CD4-positive, alpha-beta T cell treated with Interleukin-2 at 100 ng/mL for 4 hours (primary cell): ENCODE data around the gene ZSCAN18.

Experiments used
- DNase-seq: peaks from one replicate; pipeline ENCODE4 v3.0.0-alpha.2; 2020; ENCODE audit warnings: low spot score

Gene ZSCAN18

DNA sequence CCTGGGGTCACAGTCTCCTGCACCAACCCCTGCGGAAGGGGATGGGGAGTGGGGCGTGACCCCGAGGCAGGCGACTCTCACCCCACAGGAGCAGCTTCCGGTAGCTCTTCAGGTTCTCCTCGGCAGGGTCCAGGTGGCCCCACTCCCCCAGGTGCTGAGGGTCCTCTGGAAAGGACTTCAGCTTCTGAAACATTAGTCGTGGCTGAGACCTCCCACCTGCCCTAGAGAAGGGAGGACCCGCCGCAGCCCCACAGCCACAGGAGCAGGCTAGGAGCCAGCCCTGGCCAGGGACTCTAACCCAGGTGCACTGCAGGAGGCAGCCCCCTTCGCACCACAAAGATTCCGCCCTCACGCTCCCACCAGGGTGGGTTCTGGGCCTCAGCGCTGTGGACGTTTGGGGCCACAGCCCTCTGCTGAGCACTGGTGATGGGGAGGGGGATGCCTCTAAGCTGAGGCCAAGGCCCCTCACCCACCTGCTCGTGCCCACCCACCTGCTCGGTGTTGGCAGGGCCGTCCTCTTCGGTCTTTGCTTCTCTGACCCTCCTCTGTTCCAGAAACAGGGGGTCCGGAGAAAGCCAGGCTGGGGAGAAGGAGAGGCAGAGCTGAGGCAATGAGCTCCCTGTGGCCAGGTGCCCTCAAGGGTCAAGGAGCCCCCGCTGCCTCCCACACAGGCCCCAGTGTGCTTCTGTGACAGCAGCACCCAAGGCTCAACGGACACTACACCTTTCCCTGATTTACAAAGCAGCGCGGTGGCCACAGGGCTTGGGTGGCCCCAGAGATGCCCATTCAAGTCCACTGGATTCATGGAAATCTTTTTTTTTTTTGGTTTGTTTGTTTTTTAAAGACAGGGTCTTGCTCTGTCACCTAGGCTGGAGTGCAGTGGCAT, 11.0 kb downstream of the ZSCAN18 start:
- no peak for DNase-seq

DNA sequence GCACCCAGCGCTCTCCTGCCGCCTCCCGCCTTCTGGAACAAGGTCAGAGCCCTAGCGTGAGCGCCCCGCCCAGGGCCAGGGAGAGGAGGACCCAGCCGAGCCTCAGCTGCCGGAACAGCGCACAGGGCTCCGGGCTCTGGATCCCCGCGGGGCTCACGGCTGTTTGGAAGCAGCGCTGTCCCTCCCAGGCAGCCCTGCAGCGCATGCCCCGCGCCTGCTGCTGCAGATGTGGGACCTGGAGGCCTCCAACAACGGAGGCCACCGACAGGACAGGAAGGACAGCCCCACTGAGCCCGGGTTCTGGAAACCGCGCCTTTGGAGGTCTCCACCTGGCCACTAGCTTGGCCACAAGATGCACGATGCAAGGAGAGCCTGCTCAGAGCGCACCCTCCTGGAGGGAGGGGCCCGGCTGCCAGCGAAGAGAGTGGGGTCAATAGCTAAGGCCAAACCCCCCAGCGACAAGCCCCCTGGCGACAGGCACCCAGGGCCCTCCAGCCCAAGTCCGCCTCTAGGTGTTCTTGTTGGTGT, 12.6 kb downstream of the ZSCAN18 start:
- no peak for DNase-seq

DNA sequence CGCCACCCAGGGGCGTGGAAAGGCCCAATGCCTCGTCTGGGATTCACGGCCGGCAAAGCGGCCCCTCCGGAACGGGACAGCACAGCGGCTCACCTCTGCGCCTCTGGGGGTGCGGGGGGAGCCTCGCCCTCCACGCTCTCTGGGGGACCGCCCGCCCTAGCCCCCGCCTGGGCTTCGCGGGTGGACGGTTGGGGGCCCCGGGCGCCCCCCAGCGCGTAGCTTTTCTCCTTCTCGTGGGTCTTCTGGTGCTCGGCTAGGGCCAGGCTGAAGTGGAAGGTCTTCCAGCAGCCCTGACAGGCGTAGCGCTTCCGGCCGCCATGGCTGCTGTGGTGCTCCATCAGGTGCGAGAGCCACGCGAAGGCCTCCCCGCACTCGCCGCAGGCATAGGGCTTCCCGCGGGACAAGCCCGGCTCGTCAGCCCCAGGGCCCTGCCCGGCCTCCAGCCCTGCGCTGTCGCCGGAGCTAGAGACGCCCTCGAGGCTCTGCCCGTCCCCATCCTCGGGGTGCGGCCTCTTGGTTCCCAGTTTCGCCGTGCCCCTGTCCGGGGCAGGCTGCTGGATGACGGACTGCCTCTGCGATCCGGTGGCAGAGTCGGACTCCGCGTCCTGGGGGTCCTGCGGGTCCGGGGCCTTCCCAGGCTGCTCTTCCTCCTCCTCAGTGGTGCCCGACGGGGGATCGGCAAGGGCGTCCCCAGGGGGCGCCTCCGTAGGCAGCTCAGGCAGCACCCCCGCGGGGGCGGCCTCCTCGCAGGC, 13.3 kb downstream of the ZSCAN18 start:
- no peak for DNase-seq

DNA sequence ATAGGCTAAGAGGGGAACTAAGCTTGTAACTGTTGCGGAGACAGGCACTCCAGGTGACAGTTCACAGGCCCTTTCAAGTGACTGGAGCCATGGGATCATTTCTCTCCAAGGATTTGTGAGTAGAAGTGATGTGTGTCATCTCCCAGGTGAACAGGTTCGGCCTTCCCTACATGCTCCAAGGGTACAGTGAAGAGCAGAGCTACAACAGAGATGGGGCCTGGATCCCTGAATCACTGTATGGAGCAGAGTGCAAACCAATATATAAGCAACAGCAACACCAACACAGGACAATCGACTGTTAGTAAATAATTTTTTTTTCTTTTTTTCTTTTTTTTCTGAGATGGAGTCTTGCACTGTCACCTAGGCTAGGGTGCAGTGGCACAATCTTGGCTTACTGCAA, 15.0 kb downstream of the ZSCAN18 start:
- DNase-seq, result no peak

DNA sequence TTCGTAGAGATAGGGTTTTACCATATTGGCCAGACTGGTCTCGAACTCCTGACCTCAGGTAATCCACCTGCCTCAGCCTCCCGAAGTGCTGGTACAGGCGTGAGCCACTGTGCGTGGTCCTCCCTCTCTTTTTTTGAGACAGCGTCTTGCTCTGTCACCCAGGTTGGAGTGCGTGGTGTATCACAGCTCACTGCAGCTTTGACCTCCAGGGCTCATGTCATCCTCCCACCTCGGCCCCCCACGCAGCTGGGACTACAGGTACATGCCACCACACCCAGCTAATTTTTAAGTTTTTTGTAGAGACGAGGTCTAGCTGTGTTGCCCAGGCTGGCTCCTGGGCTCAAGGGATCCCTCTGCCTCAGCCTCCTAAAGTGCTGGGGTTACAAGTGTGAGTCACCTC, 18.2 kb downstream of the ZSCAN18 start:
- DNase-seq, result no peak

DNA sequence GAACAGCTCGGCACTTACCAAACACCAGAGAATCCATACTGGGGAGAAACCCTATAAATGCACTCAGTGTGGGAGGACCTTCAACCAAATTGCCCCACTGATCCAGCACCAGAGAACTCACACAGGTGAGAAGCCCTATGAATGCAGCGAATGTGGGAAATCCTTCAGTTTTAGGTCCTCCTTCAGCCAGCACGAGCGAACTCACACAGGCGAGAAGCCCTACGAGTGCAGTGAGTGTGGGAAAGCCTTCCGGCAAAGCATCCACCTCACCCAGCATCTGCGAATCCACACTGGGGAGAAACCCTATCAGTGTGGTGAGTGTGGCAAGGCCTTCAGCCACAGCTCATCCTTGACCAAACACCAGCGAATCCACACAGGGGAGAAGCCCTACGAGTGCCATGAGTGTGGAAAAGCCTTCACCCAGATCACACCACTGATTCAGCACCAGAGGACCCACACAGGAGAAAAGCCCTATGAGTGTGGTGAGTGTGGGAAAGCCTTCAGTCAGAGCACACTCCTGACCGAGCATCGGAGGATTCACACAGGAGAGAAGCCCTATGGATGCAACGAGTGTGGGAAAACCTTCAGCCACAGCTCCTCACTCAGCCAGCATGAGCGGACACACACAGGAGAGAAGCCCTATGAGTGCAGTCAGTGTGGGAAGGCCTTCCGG, 30.7 kb downstream of the ZSCAN18 start:
- DNase-seq, result no peak

DNA sequence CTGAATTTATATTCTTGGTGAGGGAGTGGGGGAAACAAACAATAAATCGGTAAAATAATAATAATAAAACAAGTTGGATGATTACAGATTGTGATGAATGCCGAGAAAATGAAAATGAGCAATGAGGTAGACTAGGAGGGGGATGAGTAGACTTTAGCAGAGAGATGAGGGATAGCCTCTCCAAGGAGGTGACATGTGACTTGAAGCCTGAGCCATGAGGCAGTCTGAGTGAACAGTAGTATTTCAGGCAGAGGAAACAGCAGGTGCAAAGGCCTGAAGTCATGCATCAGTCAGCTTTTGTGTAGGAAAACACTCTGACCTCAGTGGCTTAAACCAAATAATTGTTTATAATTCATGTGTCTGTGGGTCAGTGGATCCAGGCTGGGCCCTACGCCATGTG, 34.3 kb downstream of the ZSCAN18 start:
- no peak for DNase-seq

DNA sequence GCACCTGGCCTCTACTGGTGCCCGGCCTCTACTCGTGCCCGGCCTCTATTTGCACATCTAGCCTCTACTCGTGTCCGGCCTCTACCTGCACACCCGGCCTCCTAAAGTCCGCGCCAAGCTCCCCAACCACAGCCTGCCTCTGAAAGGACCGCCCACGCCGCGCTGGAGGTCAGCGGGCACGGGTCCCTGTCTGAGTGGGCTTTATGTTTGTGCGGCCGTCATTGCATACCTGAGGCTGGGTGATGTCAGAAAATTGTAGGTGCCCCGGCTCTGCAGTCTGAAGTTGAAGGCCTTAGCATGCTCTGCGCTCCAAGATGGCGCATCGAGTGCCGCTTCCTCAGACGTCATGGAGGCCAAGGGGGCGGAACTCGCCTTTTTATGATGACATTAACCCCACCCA, 37.8 kb downstream of the ZSCAN18 start:
- DNase-seq, result no peak

DNA sequence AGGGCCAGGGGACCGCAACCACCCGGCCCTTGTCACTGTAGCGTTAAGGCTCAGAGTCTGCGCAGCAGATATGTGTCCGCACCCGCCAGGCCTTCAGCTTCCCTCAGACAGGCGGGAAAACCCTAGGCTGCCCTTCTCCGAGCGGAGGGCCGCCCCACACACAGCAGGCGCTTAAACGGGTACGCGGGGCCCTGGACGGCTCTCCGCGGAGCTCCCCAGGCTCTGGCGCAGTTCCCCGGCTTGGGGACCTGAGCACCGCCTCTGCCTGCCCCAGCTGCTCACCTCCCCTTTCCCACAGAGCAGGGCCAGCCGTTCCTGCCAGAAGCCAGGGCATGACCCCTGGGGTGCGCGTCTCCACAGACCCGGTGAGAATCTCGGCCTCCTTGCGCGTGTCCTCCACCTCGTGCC, 38.4 kb downstream of the ZSCAN18 start:
- no peak for DNase-seq

DNA sequence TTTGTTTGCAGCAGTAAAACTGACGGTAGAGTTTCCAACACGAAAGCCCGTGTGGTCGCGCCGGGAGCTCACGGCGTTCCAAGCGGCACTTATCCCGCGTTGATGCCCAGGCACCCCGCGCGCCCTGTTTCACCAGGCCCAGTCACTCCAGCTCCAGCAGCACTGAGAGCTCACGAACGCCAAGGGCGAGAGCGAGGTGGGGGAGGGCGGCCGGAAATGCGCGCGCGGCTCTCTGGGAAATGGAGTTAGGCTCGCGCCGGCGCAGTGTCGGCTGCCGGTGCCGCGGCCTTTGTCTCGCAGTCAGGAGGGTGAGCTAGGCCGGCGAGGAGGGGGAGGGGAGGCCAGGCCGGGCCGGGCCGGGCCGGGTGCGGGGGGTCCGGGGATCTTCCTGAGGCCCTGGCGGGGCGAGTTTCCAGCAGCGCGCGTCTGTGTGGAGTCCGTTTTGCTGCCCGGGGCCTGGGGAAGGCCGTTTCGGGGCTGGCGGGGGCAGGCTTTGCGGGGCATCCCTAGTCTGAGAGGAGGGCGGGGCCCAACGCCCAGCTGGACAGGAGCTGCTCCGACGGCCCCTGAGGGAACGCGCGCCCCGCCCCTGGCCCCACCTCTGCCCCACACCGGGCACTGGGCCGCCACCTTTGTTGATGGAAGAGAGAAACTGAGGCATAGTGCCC, 38.9 kb downstream of the ZSCAN18 start, which contains the start of gene ZNF135:
Gene ZNF135 (plus strand): TSS at position 280 of the 668 bp plus-strand sequence. CDS start 721 bp downstream, outside the sequence.
- peak; percentile 25 for DNase-seq

DNA sequence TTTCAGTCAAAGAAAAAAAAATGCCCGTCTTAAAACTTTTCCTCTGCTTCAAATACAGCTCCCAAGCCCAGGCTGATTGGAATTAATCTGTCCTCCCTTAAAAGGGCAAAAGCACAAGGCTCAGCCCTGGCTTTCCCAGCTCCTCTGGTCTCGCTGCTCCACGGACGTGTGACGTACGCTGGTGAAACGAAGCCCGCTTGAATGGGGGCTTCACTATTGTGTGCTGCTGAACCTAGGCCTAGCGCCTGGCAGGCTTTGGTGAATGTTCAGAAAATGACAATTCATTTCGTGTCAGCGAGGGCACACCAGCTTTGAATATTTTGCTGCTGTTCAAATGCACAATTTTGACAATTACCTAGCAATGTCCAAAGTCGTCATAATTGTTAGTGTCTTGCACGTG, 39.6 kb downstream of the ZSCAN18 start:
- DNase-seq, result no peak

DNA sequence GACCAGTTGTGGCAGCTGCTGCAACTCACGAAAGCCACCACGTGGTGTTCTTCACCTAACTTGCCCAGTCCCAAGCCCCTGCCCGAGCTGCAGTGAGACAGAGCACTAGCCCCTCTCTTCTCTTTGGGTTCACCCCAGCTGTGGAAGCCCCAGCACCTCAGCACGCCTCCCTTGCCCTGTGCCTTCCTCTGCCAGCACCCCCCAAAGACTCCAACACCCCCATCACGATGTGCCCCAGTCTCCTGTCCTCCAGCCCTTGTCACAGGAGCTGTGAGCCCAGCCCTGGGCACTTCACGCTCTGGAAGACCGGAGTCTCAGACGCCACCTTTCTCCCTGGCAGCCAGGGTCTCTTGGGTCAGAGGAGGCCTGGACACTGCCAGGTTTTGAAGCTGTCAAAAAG, 41.2 kb downstream of the ZSCAN18 start:
- no peak for DNase-seq

DNA sequence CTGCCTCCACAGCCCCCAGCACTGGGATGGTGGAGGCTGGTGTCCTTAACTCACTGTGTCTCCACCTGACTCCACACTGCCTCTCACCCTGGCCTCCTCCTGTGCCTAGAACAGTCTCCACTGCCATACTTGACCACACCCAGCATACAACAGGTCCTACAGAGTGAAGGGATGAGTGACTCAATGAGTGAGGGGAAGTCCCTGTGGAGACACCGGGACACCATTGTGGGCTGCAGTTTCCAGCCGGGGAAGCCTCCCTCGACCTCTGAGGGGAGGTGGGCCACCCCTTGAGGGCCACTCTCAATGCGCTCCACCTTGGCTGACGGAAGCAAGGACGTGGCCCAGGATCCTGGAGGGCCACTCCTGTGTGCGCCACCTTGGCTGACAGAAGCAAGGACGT, 41.8 kb downstream of the ZSCAN18 start:
- DNase-seq, result no peak

DNA sequence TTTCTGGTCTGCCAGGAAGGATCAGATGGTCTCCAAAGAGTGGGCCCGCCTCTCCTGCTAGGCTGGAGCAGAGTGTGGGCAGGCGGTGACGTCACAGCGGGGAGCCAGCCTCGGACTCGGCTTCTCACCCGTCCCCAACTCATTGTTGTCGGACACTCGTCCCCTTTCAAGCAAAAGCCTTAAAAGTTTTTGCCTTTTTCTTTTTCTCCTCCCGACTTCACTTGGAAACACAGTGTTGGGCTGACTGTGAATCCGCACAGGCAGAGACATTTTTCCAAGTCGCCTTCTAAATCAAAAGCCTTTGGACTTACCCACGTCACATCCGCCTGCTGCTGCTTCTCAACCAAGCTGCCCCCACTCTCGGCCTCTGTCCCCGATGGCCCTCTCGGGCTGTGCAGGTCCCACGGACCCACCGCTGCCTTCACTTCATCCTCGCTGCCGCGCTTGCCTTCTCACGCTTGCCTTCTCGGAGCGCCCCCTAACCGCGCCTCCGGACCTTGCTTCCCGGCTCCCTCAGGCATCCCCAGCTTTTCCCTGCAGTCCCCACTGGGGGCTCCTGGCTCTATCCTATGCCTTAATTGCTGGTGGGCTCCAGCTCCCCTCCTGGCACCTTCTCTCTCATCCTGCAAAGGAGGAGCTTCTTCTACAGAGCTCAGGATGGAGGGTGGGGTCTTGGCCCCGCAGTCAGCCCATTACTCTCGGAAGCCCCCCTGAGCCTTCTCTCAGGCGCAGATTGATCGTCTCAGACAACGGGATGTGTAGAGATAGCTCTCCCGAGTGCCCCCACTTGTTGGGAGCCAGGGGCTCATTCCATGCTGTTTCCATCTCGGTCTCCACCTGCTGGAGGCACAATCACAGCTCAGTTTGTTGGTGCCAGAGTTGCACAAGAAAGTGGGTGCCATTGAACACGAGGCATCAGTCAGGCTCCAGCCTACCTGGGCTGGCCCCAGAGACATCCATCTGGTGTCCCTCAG, 42.8 kb downstream of the ZSCAN18 start:
- no peak for DNase-seq

DNA sequence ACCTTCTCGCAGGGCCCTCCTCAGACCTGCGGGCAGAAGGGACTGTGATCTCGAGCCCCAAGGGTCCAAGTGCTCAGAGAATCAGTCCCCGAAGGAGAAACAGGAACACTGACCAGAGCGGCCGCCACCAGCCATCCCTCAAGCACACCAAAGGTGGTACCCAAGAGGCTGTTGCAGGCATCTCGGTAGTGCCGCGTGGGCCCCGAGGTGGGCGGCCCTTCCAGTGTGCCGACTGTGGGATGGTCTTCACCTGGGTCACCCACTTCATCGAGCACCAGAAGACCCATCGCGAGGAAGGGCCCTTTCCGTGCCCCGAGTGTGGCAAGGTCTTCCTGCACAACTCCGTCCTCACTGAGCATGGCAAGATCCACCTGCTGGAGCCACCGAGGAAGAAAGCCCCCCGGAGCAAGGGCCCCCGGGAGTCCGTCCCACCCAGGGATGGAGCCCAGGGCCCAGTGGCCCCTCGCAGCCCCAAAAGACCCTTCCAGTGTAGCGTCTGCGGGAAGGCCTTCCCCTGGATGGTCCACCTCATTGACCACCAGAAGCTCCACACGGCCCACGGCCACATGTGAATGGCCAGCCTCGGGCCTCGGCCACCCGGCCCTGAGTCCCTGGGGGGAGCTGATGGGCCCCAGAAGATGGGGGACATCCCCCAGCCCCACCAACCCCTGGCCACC, 44.4 kb downstream of the ZSCAN18 start:
- DNase-seq, result no peak

DNA sequence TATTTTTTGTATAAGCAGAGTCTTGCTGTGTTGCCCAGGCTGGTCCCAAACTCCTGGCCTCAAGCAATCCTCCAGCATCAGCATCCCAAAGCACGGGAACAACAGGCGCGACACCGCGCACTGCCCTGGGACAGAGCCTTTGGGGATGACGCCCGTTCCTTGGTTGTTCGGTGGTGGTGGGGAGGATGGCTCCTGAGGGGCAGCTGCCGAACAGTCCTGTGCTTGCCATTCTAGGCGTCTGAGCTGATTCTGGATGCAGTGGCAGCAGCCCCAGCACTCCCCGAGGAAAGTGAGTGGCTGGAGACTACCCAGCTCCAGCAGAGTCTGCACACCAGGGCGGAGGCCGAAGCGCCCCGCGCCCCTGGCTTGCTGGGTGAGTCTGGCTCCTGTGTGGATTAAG, 45.8 kb downstream of the ZSCAN18 start:
- DNase-seq, result no peak

DNA sequence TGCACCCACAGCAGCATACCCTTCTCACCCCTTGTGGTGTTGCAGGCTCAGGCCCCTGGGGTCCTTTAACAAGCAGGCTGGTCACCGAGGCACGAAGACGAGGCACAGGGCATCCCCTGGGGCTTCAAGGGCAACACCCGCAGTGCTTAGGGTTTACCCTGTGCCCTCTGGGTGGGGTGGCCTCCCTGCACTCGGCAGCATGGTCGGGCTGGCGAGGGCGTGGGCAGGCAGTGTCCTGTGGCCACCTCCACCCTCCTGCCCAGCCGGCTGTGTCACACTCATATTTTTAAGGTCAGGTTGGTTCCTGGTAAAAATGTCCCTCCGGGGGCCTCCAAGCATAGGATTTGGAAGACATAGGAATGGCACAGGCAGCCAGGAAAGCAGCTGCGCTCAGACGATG, 50.4 kb downstream of the ZSCAN18 start:
- DNase-seq, result no peak

DNA sequence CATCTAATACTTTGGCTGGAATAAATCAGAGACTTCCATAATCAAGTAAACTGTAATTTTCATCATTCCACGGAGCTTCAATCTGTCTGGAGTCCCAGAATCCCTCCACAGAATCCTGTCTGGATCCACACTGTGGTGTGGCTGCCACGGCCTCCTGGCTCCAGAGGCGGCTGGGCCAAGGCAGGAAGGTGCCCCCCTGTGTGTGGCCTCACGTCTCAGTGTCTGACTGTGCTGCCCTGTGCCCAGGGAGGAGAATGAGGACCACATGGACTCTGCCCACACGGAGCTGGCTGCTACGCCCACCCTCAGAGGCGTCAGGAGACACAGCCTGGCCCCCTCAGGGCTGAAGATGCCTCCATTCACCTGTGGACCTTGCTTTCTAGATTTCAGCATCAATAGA, 51.2 kb downstream of the ZSCAN18 start:
- DNase-seq, result no peak

DNA sequence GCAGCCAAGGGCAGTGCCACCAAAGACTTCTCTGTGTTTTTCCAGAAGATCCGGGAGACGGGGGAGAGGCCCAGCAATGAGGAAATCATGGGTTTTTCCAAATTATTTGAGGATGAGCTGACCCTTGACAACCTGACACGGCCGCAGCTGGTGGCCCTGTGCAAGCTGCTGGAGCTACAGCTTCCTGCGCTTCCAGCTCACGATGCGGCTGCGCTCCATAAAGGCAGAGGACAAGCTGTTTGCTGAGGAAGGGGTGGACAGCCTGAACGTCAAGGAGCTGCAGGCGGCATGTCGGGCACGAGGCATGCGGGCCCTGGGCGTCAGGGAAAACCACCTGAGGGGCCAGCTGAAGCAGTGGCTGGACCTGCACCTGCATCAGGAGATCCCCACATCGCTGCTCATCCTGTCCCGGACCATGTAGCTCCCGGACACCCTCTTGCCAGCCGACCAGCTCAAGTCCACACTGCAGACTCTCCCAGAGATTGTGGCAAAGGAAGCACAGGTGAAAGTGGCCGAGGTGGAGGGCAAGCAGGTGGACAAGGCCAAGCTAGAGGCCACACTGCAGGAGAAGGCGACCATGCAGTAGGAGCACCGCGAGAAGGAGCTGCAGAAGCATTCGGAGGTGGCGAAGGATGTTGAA, 52.5 kb downstream of the ZSCAN18 start:
- DNase-seq, result no peak

DNA sequence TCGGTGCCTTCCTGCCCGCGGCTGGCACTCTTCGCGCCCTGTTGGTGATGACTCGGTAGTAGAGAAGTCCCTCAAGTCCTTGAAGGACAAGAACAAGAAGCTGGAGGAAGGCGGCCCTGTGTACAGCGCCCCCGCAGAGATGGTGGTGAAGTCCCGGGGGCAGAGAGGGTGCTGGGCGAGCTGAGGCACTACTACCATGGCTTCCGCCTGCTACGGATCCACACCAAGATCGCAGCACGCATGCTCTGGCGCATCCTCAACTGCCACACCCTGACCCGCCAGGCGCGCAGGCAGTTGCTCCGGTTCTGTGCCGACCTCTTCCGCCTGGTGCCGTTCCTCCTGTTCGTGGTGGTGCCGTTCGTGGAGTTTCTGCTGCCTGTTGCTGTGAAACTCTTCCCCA, 53.1 kb downstream of the ZSCAN18 start:
- no peak for DNase-seq
